SU-DHL-6 (cell line): ENCODE measurements around the gene MAL.

Source experiments
- CTCF ChIP-seq: fragments of 200-600 bp; sonication (generic); IDR thresholded peaks from one replicate; pipeline ENCODE4 v1.5.1; 2017; ENCODE audit warnings: antibody characterized with exemption, mild to moderate bottlenecking, low read length, moderate library complexity; ENCODE audit not compliant: insufficient read depth, poor library complexity, severe bottlenecking
- EZH2phosphoT487 ChIP-seq: fragments of 200-600 bp; sonication (generic), shearing (Covaris generic); conservative IDR thresholded peaks from 2 replicates; pipeline ENCODE4 v1.6.1; 2018; ENCODE audit warnings: mild to moderate bottlenecking, antibody characterized with exemption, low read length, moderate library complexity, mixed read lengths

GRCh38 chr2:95008306-95008705 is 17.2 kb upstream of the MAL start:
- no peak for TF ChIP-seq CTCF
- no peak for TF ChIP-seq EZH2phosphoT487
